ENCODE results near the gene NPHP4. TPM values are rescaled to one million over a fixed set of nuclear protein-coding genes. Genes with fewer than 3 reads are reported as not detected.

Gene NPHP4
- total RNA-seq, 1 donor from 2014 or later: 12.8 TPM

- TF ChIP-seq CTCF (IDR thresholded peaks at IDR 0.05): no peak
- Mint-ChIP-seq H3K36me3 (ENCODE audit: unreplicated experiment) (no peaks in the 10 kb centered on the region), H3K4me1 (ENCODE audit: unreplicated experiment) (peaks cover 3% of the 10 kb centered on the region), H3K9me3 (ENCODE audit: unreplicated experiment) (no peaks in the 10 kb centered on the region), H3K4me3 (ENCODE audit: unreplicated experiment) (no peak overlapping the region), H3K27me3 (ENCODE audit: unreplicated experiment) (no peaks in the 10 kb centered on the region), H3K27ac (ENCODE audit: unreplicated experiment) (no peak overlapping the region)
- no peak for DNase-seq (ENCODE audit: extremely low spot score, unreplicated experiment)
These were observed 11.6 kb upstream of the NPHP4 start for GRCh38 chr1:6003568-6004411.

- Mint-ChIP-seq H3K4me3 (ENCODE audit: unreplicated experiment) (no peak overlapping the region), H3K27ac (ENCODE audit: unreplicated experiment) (no peak overlapping the region), H3K4me1 (ENCODE audit: unreplicated experiment) (peaks cover 3% of the 10 kb centered on the region), H3K27me3 (ENCODE audit: unreplicated experiment) (no peaks in the 10 kb centered on the region), H3K9me3 (ENCODE audit: unreplicated experiment) (no peaks in the 10 kb centered on the region), H3K36me3 (ENCODE audit: unreplicated experiment) (no peaks in the 10 kb centered on the region)
- no peak for DNase-seq (ENCODE audit: extremely low spot score, unreplicated experiment)
- TF ChIP-seq CTCF (IDR thresholded peaks at IDR 0.05): no peak
These were observed 10.7 kb upstream of the NPHP4 start for GRCh38 chr1:6002714-6003501.

- peaks cover 3% of the 10 kb centered on the region for H3K4me1 Mint-ChIP-seq (ENCODE audit: unreplicated experiment)
- DNase-seq (ENCODE audit: extremely low spot score, unreplicated experiment): no peak
- H3K4me3 Mint-ChIP-seq (ENCODE audit: unreplicated experiment): no peak overlapping the region
- no peaks in the 10 kb centered on the region for H3K27me3 Mint-ChIP-seq (ENCODE audit: unreplicated experiment)
- no peaks in the 10 kb centered on the region for H3K9me3 Mint-ChIP-seq (ENCODE audit: unreplicated experiment)
- no peak overlapping the region for H3K27ac Mint-ChIP-seq (ENCODE audit: unreplicated experiment)
- no peak for TF ChIP-seq CTCF (IDR thresholded peaks at IDR 0.05)
- H3K36me3 Mint-ChIP-seq (ENCODE audit: unreplicated experiment): no peaks in the 10 kb centered on the region
These were observed 9.9 kb upstream of the NPHP4 start for GRCh38 chr1:6001992-6002576.

- Mint-ChIP-seq H3K4me1 (ENCODE audit: unreplicated experiment) (peaks cover 3% of the 10 kb centered on the region), H3K9me3 (ENCODE audit: unreplicated experiment) (no peaks in the 10 kb centered on the region), H3K36me3 (ENCODE audit: unreplicated experiment) (no peaks in the 10 kb centered on the region), H3K27me3 (ENCODE audit: unreplicated experiment) (no peaks in the 10 kb centered on the region), H3K4me3 (ENCODE audit: unreplicated experiment) (no peak overlapping the region), H3K27ac (ENCODE audit: unreplicated experiment) (no peak overlapping the region)
- TF ChIP-seq CTCF (IDR thresholded peaks at IDR 0.05): no peak
- no peak for DNase-seq (ENCODE audit: extremely low spot score, unreplicated experiment)
These were observed 8.4 kb upstream of the NPHP4 start for GRCh38 chr1:6000444-6001288.
